ENCODE results near the gene TCL1A. TPM values are rescaled to one million over a fixed set of nuclear protein-coding genes. Genes with fewer than 3 reads are reported as not detected.
"Not testable (repeated sequence)": the region's sequence is repeated elsewhere in the genome, so short reads cannot be mapped to it uniquely, and the experiment has no call there.

The TCL1A gene, protein sequence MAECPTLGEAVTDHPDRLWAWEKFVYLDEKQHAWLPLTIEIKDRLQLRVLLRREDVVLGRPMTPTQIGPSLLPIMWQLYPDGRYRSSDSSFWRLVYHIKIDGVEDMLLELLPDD
- total RNA-seq (2021): not detected in 2 replicates
- percentile 11 among the genes with signal in this experiment for Bru-seq, nascent RNA
- percentile 15 among the genes with signal in this experiment for BruChase-seq, experiment 1, labeled RNA remaining after a 2-hour chase
- percentile 17 among the genes with signal in this experiment for BruChase-seq, experiment 2, labeled RNA remaining after a 6-hour chase
- long read RNA-seq: 0 reads

- H4K20me1 ChIP-seq (ENCODE audit: insufficient read depth): no peaks in the 10 kb centered on the region
- H2AFZ ChIP-seq: no peak within 1 kb of the TSS
- H3K79me2 ChIP-seq (ENCODE audit: low read depth): no peaks in the 10 kb centered on the region
- H3K27ac ChIP-seq: no peak within 1 kb of the TSS
- H3K9me2 ChIP-seq (ENCODE audit: insufficient read depth): no peaks in the 10 kb centered on the region
- peaks cover 37% of the 10 kb centered on the region for H3K27me3 ChIP-seq (ENCODE audit: insufficient read depth, low read depth)
- no peak for DNase-seq
- H3F3A ChIP-seq (ENCODE audit: insufficient read depth, low read depth): no peaks in the 10 kb centered on the region
- H3K4me3 ChIP-seq: no peak within 1 kb of the TSS
- H3K4me2 ChIP-seq: no peak within 1 kb of the TSS
- BruUV-seq (replicated peaks): no TSS peak
- H3K9me3 ChIP-seq (ENCODE audit: insufficient read depth, low read depth): no peaks in the 10 kb centered on the region
- no peak for TF ChIP-seq EZH2 (IDR thresholded peaks at IDR 0.05; ENCODE audit: low read depth)
- TF ChIP-seq, protein P1, sequence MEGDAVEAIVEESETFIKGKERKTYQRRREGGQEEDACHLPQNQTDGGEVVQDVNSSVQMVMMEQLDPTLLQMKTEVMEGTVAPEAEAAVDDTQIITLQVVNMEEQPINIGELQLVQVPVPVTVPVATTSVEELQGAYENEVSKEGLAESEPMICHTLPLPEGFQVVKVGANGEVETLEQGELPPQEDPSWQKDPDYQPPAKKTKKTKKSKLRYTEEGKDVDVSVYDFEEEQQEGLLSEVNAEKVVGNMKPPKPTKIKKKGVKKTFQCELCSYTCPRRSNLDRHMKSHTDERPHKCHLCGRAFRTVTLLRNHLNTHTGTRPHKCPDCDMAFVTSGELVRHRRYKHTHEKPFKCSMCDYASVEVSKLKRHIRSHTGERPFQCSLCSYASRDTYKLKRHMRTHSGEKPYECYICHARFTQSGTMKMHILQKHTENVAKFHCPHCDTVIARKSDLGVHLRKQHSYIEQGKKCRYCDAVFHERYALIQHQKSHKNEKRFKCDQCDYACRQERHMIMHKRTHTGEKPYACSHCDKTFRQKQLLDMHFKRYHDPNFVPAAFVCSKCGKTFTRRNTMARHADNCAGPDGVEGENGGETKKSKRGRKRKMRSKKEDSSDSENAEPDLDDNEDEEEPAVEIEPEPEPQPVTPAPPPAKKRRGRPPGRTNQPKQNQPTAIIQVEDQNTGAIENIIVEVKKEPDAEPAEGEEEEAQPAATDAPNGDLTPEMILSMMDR (conservative IDR thresholded peaks at IDR 0.05): no peak
- H3K4me1 ChIP-seq (replicated peaks; ENCODE audit: insufficient read depth): no peaks in the 10 kb centered on the region
- ChIA-PET CTCF (no interaction called here), POLR2A (ENCODE audit: unreplicated experiment) (no interaction called here)
- no peaks in the 10 kb centered on the region for H3K36me3 ChIP-seq (ENCODE audit: low read depth)
- intact Hi-C loops (cut with micrococcal nuclease; ENCODE audit: unreplicated experiment): no loop called here
These were observed at the start of gene TCL1A for GRCh38 chr14:95713596-95714371. Gene TCL1A, minus strand, starts transcription at chr14:95714125. Its CDS starts 59 bp downstream, at chr14:95714066.

GRCh38 chr14:95763032-95763431 is 49.1 kb upstream of the TCL1A start:
- H3K4me3 ChIP-seq; H3K79me2 ChIP-seq (ENCODE audit: low read depth); POLR2A ChIA-PET (ENCODE audit: unreplicated experiment); CTCF ChIA-PET; intact Hi-C loops (cut with micrococcal nuclease; ENCODE audit: unreplicated experiment); DNase-seq; H3K9me2 ChIP-seq (ENCODE audit: insufficient read depth); H2AFZ ChIP-seq; H3F3A ChIP-seq (ENCODE audit: insufficient read depth, low read depth); H3K27me3 ChIP-seq (ENCODE audit: insufficient read depth, low read depth); H3K9me3 ChIP-seq (ENCODE audit: insufficient read depth, low read depth); BruUV-seq (replicated peaks); H3K4me2 ChIP-seq; H4K20me1 ChIP-seq (ENCODE audit: insufficient read depth); H3K36me3 ChIP-seq (ENCODE audit: low read depth); H3K4me1 ChIP-seq (replicated peaks; ENCODE audit: insufficient read depth); H3K27ac ChIP-seq: not testable (repeated sequence)

DNA sequence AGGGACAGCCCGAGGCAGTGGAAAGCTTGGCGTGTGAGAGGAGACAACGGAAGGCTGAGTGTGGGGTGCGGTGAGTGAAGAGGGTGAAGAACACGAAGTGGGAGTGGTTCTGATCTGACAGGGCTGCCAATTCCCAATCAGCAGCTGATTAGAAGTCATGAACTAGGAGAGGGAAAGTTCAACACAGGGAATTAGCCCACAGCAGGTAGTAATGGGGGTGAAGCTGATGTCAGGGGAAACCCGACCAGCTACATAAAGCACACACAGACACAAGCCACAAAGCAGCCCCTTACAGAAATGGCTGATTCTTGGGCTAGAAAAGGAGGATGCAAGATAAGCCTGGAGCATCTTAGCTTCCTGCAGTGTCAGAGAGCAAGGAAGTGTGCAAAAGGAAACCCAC is 47.5 kb upstream of the TCL1A start:
- ChIA-PET POLR2A (ENCODE audit: unreplicated experiment) (no interaction called here), CTCF (no interaction called here)
- Histone ChIP-seq H3K9me2 (ENCODE audit: insufficient read depth) (no peaks in the 10 kb centered on the region), H3K79me2 (ENCODE audit: low read depth) (no peaks in the 10 kb centered on the region), H3K27ac (no peak overlapping the region), H3K4me3 (no peak overlapping the region), H3K4me2 (no peak overlapping the region), H4K20me1 (ENCODE audit: insufficient read depth) (no peaks in the 10 kb centered on the region), H3K27me3 (ENCODE audit: insufficient read depth, low read depth) (peaks cover 10% of the 10 kb centered on the region; the same call in 1 of the 2 replicates), H3K36me3 (ENCODE audit: low read depth) (no peaks in the 10 kb centered on the region), H3K9me3 (ENCODE audit: insufficient read depth, low read depth) (no peaks in the 10 kb centered on the region), H3K4me1 (replicated peaks; ENCODE audit: insufficient read depth) (no peaks in the 10 kb centered on the region), H2AFZ (no peak overlapping the region), H3F3A (ENCODE audit: insufficient read depth, low read depth) (no peaks in the 10 kb centered on the region)
- intact Hi-C loops (cut with micrococcal nuclease; ENCODE audit: unreplicated experiment): no loop called here
- BruUV-seq (replicated peaks): no TSS peak
- no peak for DNase-seq
- TF ChIP-seq, protein P1 (conservative IDR thresholded peaks at IDR 0.05): no peak
- TF ChIP-seq EZH2 (IDR thresholded peaks at IDR 0.05; ENCODE audit: low read depth): no peak

Measured in PC-9 (cell line).